BLaER1 treated with 17β-estradiol and CSF1 and Interleukin-3, amounts not matched to agents 10 nM and 100 nM (cell line): ENCODE measurements around the gene PCDHB13.

Source experiments
- H3K27ac ChIP-seq, 11 experiments: shearing (Covaris generic); formaldehyde crosslinking; 2 replicates each; pipeline ENCODE4 v1.8.1; 2022
- H3K27me3 ChIP-seq, 11 experiments: shearing (Covaris generic); formaldehyde crosslinking; 2 replicates each; pipeline ENCODE4 v1.8.1; 2022
- H3K36me3 ChIP-seq, 11 experiments: shearing (Covaris generic); formaldehyde crosslinking; 2 replicates each; pipeline ENCODE4 v1.8.1; 2022
- H3K4me1 ChIP-seq, 10 experiments: shearing (Covaris generic); formaldehyde crosslinking; 2 replicates each; pipeline ENCODE4 v1.8.1; 2022
- H3K4me2 ChIP-seq, 11 experiments: shearing (Covaris generic); formaldehyde crosslinking; 2 replicates each; pipeline ENCODE4 v1.8.1; 2022
- H3K4me3 ChIP-seq, 10 experiments: shearing (Covaris generic); formaldehyde crosslinking; 2 replicates each; pipeline ENCODE4 v1.8.1; 2022
- H3K9ac ChIP-seq, 11 experiments: shearing (Covaris generic); formaldehyde crosslinking; 2 replicates each; pipeline ENCODE4 v1.8.1; 2022
- H3K9me3 ChIP-seq, 11 experiments: shearing (Covaris generic); formaldehyde crosslinking; replicated peaks in 1 of 11; 2 replicates each; pipeline ENCODE4 v1.8.1; 2022
- H4K20me1 ChIP-seq, 11 experiments: shearing (Covaris generic); formaldehyde crosslinking; 2 replicates each; pipeline ENCODE4 v1.8.1; 2022
- Cebpa-rat ChIP-seq, 11 experiments: shearing (Covaris generic); IDR thresholded peaks; 2 replicates each; pipeline ENCODE4 v1.8.1; 2022

Gene PCDHB13

GRCh38 chr5:141261238-141261546 lies 47.5 kb downstream of the PCDHB13 start:
- no peaks in the 10 kb centered on the region for H4K20me1 ChIP-seq
- H3K9me3 ChIP-seq: peaks cover 99 to 100% (median 100%) of the 10 kb centered on the region in 11 experiments
- H3K4me3 ChIP-seq: no peak overlapping the region; a peak in 2 of 20 replicates
- H3K4me2 ChIP-seq: no peak overlapping the region
- H3K36me3 ChIP-seq: peaks cover 0 to 42% (median 15%) of the 10 kb centered on the region in 11 experiments; a peak in 13 of 22 replicates
- no peaks in the 10 kb centered on the region for H3K27me3 ChIP-seq
- H3K9ac ChIP-seq: no peak overlapping the region
- no peaks in the 10 kb centered on the region for H3K4me1 ChIP-seq
- no peak for TF ChIP-seq Cebpa-rat (IDR thresholded peaks at IDR 0.05)
- no peak overlapping the region for H3K27ac ChIP-seq
